ENCODE results near the gene FAM124B. TPM values are rescaled to one million over a fixed set of nuclear protein-coding genes. Genes with fewer than 3 reads are reported as not detected.

FAM124B gene
- polyA plus RNA-seq, 2 donors = 0.33 TPM

DNA sequence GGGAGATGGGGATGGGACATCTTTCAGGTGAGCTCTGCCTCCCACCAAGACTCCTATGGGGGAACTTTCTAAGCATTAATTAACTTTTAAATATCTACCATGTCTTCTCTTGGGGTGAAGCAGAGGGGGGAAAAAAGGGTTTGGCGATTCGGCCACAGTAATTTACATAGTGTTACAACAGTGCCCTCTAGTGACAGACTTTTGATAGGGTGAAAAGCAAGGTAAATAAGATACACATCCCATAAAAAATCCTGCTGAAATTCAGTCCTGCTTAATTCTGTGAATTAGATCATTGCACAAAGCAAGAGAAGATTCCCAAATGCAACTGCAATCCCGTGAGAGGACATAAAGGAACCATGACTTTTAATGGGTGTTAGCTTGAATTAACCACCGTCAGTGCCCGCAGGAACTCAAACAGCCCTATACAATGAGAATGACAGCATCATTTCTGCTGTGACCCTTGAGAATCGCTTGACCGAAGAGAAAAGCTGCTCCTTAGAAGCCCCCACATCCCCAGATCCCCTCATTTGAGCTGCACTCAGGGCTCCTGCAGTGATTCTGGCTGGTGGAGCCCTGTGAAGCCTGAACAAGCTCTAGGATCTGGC lies 32.8 kb downstream of the FAM124B start:
- 53 to 57% methylated on average over 7 of the region's 7 CpGs for WGBS, 2 donors
- no peaks in the 10 kb centered on the region for H3K36me3 ChIP-seq (ENCODE audit: control insufficient read depth in 2 of 2, insufficient read depth in 2 of 2, low read length in 1 of 2)

DNA sequence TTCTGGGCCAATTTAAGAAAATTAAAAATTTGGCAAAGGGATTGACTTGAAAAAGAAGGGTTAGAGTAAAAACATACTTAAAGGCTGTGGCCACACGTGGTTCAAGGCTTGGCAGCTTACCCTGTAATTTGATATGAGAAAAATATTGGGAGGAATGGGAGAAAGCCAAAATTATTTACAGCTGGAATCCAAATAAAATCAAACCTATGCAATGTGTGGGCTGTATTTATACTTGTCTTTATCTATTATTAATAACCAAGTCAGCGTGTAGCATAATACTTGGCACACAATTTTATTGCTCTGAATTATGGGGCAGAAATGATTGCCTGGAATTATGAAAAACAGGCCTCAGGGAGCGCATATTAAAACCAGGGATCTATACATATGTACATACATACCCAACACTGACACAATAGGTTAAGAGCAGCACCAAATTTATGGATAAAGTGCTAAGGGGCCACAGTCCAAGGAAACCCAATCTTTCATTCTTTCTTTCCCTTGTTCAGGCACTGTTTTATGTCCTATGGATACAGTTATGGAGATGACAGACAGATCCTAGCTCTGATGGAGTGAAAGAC lies 35.6 kb downstream of the FAM124B start:
- no peaks in the 10 kb centered on the region for H3K4me1 ChIP-seq (ENCODE audit: control insufficient read depth in 2 of 2, insufficient read depth in 2 of 2, low read length in 1 of 2)
- 46 to 47% methylated on average over 3 of the region's 3 CpGs for WGBS, 2 donors

More for the DNA sequence above, 32.8 kb downstream of the FAM124B start:
- Histone ChIP-seq H3K9me3 (ENCODE audit: control insufficient read depth in 2 of 2, insufficient read depth in 1 of 2, low read depth in 1 of 2, low read length in 1 of 2) (no peaks in the 10 kb centered on the region), H3K4me3 (ENCODE audit: low read depth in 1 of 2, low read length in 2 of 2) (no peak overlapping the region), H3K4me1 (ENCODE audit: control insufficient read depth in 2 of 2, insufficient read depth in 2 of 2, low read length in 1 of 2) (no peaks in the 10 kb centered on the region), H3K27ac (ENCODE audit: low read depth in 2 of 2, low read length in 1 of 2) (no peak overlapping the region), H3K27me3 (ENCODE audit: control insufficient read depth in 1 of 2, insufficient read depth in 2 of 2, low read length in 2 of 2) (no peaks in the 10 kb centered on the region)

DNA sequence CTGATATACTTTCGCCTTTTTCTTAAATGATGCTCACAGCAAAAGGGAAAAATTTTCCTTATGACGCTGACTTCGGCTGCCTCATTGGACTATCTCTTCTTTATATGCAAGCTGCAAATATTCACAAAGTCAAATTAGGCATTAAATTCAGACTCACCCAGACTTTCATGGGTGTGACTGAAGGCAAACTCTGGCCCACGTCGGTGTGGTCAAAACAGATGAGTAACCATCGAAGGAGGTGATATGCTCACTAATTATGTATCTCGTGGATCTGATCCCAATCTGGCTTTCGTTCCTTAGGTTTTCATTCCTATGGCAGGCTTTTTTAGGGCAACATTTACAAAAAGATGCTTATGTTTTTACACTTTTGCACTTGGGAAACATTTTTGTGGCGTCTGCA lies 36.6 kb downstream of the FAM124B start:
- no peaks in the 10 kb centered on the region for H3K4me1 ChIP-seq (ENCODE audit: control insufficient read depth in 2 of 2, insufficient read depth in 2 of 2, low read length in 1 of 2)
- 86 to 88% methylated on average over 9 of the region's 9 CpGs for WGBS, 2 donors
- H3K9me3 ChIP-seq (ENCODE audit: control insufficient read depth in 2 of 2, insufficient read depth in 1 of 2, low read depth in 1 of 2, low read length in 1 of 2) = no peaks in the 10 kb centered on the region
- no peaks in the 10 kb centered on the region for H3K27me3 ChIP-seq (ENCODE audit: control insufficient read depth in 1 of 2, insufficient read depth in 2 of 2, low read length in 2 of 2)
- H3K36me3 ChIP-seq (ENCODE audit: control insufficient read depth in 2 of 2, insufficient read depth in 2 of 2, low read length in 1 of 2) = no peaks in the 10 kb centered on the region
- H3K4me3 ChIP-seq (ENCODE audit: low read depth in 1 of 2, low read length in 2 of 2) = no peak overlapping the region
- H3K27ac ChIP-seq (ENCODE audit: low read depth in 2 of 2, low read length in 1 of 2) = no peak overlapping the region

More for the DNA sequence above, 35.6 kb downstream of the FAM124B start:
- no peaks in the 10 kb centered on the region for H3K36me3 ChIP-seq (ENCODE audit: control insufficient read depth in 2 of 2, insufficient read depth in 2 of 2, low read length in 1 of 2)
- H3K27ac ChIP-seq (ENCODE audit: low read depth in 2 of 2, low read length in 1 of 2) = no peak overlapping the region
- no peaks in the 10 kb centered on the region for H3K27me3 ChIP-seq (ENCODE audit: control insufficient read depth in 1 of 2, insufficient read depth in 2 of 2, low read length in 2 of 2)
- no peaks in the 10 kb centered on the region for H3K9me3 ChIP-seq (ENCODE audit: control insufficient read depth in 2 of 2, insufficient read depth in 1 of 2, low read depth in 1 of 2, low read length in 1 of 2)
- H3K4me3 ChIP-seq (ENCODE audit: low read depth in 1 of 2, low read length in 2 of 2) = no peak overlapping the region

DNA sequence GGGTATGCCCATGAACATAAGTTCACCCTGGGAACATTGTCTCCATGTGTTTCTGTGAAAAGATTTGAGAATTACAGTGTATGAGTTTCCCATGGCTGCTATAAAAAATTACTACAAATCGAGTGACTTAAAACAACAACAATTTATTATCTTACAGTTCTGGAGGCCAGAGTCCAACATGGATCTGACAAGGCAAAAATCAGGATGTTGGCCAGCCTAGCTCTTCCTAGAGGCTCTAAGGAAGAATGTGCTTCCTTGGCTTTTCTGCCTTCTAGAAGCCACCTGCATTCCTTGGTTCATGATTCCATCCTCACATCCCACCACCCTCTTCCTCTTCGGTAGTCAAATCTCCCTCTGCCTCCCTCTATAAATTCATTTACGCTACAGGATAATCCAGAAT lies 38.6 kb downstream of the FAM124B start:
- no peaks in the 10 kb centered on the region for H3K4me1 ChIP-seq (ENCODE audit: control insufficient read depth in 2 of 2, insufficient read depth in 2 of 2, low read length in 1 of 2)
- no peaks in the 10 kb centered on the region for H3K36me3 ChIP-seq (ENCODE audit: control insufficient read depth in 2 of 2, insufficient read depth in 2 of 2, low read length in 1 of 2)
- H3K9me3 ChIP-seq (ENCODE audit: control insufficient read depth in 2 of 2, insufficient read depth in 1 of 2, low read depth in 1 of 2, low read length in 1 of 2) = no peaks in the 10 kb centered on the region
- WGBS, 2 donors = 76 to 82% methylated on average over 3 of the region's 3 CpGs
- no peaks in the 10 kb centered on the region for H3K27me3 ChIP-seq (ENCODE audit: control insufficient read depth in 1 of 2, insufficient read depth in 2 of 2, low read length in 2 of 2)
- no peak overlapping the region for H3K4me3 ChIP-seq (ENCODE audit: low read depth in 1 of 2, low read length in 2 of 2)
- no peak overlapping the region for H3K27ac ChIP-seq (ENCODE audit: low read depth in 2 of 2, low read length in 1 of 2)

DNA sequence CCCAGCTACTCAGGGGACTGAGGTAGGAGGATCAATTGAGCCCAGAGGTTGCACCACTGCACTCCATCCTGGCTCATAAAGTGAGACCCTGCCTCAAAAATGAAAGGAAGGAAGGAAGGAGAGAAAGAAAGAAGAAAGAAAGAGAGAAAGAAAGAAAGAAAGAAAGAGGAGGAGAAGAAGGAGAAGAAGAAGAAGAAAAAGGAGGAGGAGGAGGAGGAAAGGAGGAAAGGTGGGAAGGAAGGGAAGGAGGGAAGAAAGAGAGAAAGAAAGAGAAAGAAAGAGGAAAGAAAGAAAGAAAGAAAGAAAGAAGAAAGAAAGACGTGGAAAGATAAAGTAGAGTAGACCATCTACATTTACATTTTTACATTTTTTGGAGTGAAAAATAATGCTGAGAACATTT lies 39.8 kb downstream of the FAM124B start:
- Histone ChIP-seq H3K4me3 (ENCODE audit: low read depth in 1 of 2, low read length in 2 of 2) (no peak overlapping the region), H3K36me3 (ENCODE audit: control insufficient read depth in 2 of 2, insufficient read depth in 2 of 2, low read length in 1 of 2) (no peaks in the 10 kb centered on the region), H3K27me3 (ENCODE audit: control insufficient read depth in 1 of 2, insufficient read depth in 2 of 2, low read length in 2 of 2) (no peaks in the 10 kb centered on the region), H3K27ac (ENCODE audit: low read depth in 2 of 2, low read length in 1 of 2) (no peak overlapping the region), H3K4me1 (ENCODE audit: control insufficient read depth in 2 of 2, insufficient read depth in 2 of 2, low read length in 1 of 2) (no peaks in the 10 kb centered on the region), H3K9me3 (ENCODE audit: control insufficient read depth in 2 of 2, insufficient read depth in 1 of 2, low read depth in 1 of 2, low read length in 1 of 2) (no peaks in the 10 kb centered on the region)
- WGBS, 2 donors = 71 to 85% methylated on average over 1 of the region's 1 CpG

DNA sequence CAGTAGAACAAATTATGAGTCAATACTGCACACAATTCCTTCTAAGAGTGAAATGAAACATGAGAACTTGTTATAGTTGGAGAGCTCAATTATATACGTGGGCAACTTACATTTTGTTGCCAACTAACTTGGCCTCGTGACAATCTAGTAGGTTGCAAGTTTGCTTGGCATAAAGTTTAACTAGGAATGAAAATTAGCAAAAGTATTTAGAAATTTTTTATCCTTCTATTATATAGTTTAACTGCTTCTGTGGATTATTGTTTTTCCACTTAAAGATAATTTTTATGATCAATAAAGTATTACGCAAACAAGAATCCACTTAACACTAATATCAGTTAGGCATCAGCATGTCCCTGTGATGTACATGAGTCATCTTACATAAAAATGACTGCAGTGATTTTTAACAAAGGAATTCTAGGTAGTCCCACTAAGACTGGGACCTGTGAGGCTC lies 41.1 kb downstream of the FAM124B start:
- Histone ChIP-seq H3K36me3 (ENCODE audit: control insufficient read depth in 2 of 2, insufficient read depth in 2 of 2, low read length in 1 of 2) (no peaks in the 10 kb centered on the region), H3K27me3 (ENCODE audit: control insufficient read depth in 1 of 2, insufficient read depth in 2 of 2, low read length in 2 of 2) (no peaks in the 10 kb centered on the region), H3K4me3 (ENCODE audit: low read depth in 1 of 2, low read length in 2 of 2) (no peak overlapping the region), H3K4me1 (ENCODE audit: control insufficient read depth in 2 of 2, insufficient read depth in 2 of 2, low read length in 1 of 2) (no peaks in the 10 kb centered on the region), H3K27ac (ENCODE audit: low read depth in 2 of 2, low read length in 1 of 2) (no peak overlapping the region), H3K9me3 (ENCODE audit: control insufficient read depth in 2 of 2, insufficient read depth in 1 of 2, low read depth in 1 of 2, low read length in 1 of 2) (no peaks in the 10 kb centered on the region)
- WGBS, 2 donors = 49 to 62% methylated on average over 3 of the region's 3 CpGs

DNA sequence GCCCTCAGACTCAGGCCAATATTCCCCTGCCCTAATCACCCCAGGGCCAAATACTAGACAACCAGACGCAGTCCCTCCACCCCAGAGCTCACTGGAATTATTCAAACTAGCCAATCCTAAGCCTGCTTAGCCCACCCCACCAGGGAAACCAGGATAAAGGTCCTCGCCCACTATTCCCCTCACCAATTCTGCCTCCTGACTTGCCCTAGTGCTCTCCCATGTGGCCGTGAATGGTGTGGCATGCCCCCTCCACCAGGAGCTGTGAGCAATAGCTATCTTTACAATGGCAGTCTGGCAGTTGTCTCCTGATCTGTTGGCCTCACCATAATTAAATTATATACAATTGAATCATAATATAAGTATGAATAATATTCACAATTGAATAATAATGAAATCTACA lies 42.3 kb downstream of the FAM124B start:
- Histone ChIP-seq H3K4me1 (ENCODE audit: control insufficient read depth in 2 of 2, insufficient read depth in 2 of 2, low read length in 1 of 2) (no peaks in the 10 kb centered on the region), H3K9me3 (ENCODE audit: control insufficient read depth in 2 of 2, insufficient read depth in 1 of 2, low read depth in 1 of 2, low read length in 1 of 2) (no peaks in the 10 kb centered on the region), H3K36me3 (ENCODE audit: control insufficient read depth in 2 of 2, insufficient read depth in 2 of 2, low read length in 1 of 2) (no peaks in the 10 kb centered on the region), H3K27me3 (ENCODE audit: control insufficient read depth in 1 of 2, insufficient read depth in 2 of 2, low read length in 2 of 2) (no peaks in the 10 kb centered on the region), H3K4me3 (ENCODE audit: low read depth in 1 of 2, low read length in 2 of 2) (no peak overlapping the region), H3K27ac (ENCODE audit: low read depth in 2 of 2, low read length in 1 of 2) (no peak overlapping the region)
- 79 to 81% methylated on average over 3 of the region's 3 CpGs for WGBS, 2 donors

DNA sequence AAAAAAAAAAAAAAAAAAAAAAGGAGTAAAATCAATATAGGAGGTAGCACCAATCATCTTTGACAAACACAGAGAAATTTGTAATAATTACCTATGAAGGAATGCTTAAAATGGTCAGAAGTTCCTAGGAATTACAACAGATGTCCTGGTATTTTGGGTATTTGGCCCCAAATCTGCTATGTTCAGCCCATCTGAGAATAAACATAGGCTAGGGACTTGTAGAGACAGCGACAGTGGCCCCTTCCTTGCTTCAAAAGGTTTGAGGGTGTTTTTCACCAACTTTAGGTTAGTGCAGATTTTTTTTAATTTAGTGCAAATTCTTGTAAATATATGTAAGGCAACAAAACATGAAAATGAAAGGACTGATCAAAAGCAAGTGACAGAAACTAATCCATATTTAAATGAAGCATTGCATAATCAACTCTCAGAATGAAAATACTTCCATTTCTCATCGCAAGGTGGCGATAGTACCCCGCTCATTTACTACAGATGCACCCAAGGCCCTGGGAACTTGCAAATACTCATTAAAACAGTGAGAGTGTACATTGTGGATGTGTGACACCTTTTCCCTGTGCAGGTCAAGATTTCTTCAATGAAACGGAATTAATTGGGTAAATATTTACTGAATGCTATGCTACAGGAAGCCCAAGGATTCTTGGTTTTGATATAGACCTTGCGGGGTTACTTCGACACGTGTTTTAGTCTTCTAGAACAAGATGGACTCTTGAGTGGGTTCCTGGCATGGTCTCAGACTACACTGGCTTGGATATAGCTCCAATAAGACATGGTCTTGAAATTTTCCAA lies 44.6 kb downstream of the FAM124B start:
- Histone ChIP-seq H3K27ac (ENCODE audit: low read depth in 2 of 2, low read length in 1 of 2) (no peak overlapping the region), H3K27me3 (ENCODE audit: control insufficient read depth in 1 of 2, insufficient read depth in 2 of 2, low read length in 2 of 2) (no peaks in the 10 kb centered on the region), H3K36me3 (ENCODE audit: control insufficient read depth in 2 of 2, insufficient read depth in 2 of 2, low read length in 1 of 2) (no peaks in the 10 kb centered on the region), H3K4me3 (ENCODE audit: low read depth in 1 of 2, low read length in 2 of 2) (no peak overlapping the region), H3K4me1 (ENCODE audit: control insufficient read depth in 2 of 2, insufficient read depth in 2 of 2, low read length in 1 of 2) (no peaks in the 10 kb centered on the region), H3K9me3 (ENCODE audit: control insufficient read depth in 2 of 2, insufficient read depth in 1 of 2, low read depth in 1 of 2, low read length in 1 of 2) (no peaks in the 10 kb centered on the region)
- 48 to 50% methylated on average over 8 of the region's 8 CpGs for WGBS, 2 donors

DNA sequence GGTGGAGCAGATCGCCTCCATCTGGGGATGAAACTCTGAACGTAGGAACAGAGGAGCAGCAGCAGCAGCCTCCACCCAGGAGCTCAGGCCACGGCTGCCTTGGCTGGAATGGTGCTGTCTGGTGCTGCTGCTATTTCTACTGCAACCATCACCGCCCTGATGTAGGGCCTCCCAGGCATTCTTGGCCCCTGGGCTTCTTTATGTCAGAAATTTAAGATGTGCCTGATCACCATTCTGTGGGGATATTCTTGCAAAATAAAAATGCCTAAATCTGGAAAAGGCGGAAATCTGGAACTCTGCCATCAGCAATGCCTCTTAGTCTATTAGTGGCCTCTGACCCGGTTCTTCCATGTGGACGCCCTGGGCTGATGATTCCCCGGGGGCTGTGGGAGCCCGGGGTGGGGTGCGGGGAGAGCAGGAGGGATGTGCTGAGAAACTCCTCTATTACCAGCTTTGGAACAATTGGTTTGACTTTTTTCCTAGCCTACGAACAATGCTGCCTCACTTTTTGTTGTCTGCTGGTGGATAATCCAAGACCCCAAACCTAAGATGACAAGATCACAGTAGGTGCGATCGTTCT lies 47.2 kb downstream of the FAM124B start:
- no peaks in the 10 kb centered on the region for H3K36me3 ChIP-seq (ENCODE audit: control insufficient read depth in 2 of 2, insufficient read depth in 2 of 2, low read length in 1 of 2)
- 69 to 71% methylated on average over 13 of the region's 13 CpGs for WGBS, 2 donors
- H3K27me3 ChIP-seq (ENCODE audit: control insufficient read depth in 1 of 2, insufficient read depth in 2 of 2, low read length in 2 of 2) = no peaks in the 10 kb centered on the region
- H3K9me3 ChIP-seq (ENCODE audit: control insufficient read depth in 2 of 2, insufficient read depth in 1 of 2, low read depth in 1 of 2, low read length in 1 of 2) = no peaks in the 10 kb centered on the region
- H3K4me1 ChIP-seq (ENCODE audit: control insufficient read depth in 2 of 2, insufficient read depth in 2 of 2, low read length in 1 of 2) = no peaks in the 10 kb centered on the region
- no peak overlapping the region for H3K4me3 ChIP-seq (ENCODE audit: low read depth in 1 of 2, low read length in 2 of 2)
- H3K27ac ChIP-seq (ENCODE audit: low read depth in 2 of 2, low read length in 1 of 2) = no peak overlapping the region

All from esophagus (tissue), 2 donors.